PC-9 (cell line): ENCODE results near the gene LSR. TPM values are rescaled to one million over a fixed set of nuclear protein-coding genes. Genes with fewer than 3 reads are reported as not detected.
"Not testable (repeated sequence)": the region's sequence is repeated elsewhere in the genome, so short reads cannot be mapped to it uniquely, and the experiment has no call there.

Experiments
- BruUV-seq: library from RNA; stranded (reverse); fragments of 400-500 nt; replicated peaks from 2 replicates; lab custom pipeline; 2021; lab: Mats Ljungman, UMichigan
- CTCF ChIA-PET: fragments of 300-600 bp; sonication (Branson Sonifier 250); formaldehyde crosslinking; loops from one replicate; lab custom pipeline; 2022; ENCODE audit warnings: antibody characterized with exemption; lab: Charles Lee
- POLR2A ChIA-PET: fragments of 300-600 bp; sonication (Branson Sonifier 250); formaldehyde crosslinking; loops from one replicate; lab custom pipeline; 2022; ENCODE audit warnings: antibody characterized with exemption; ENCODE audit not compliant: unreplicated experiment; lab: Charles Lee
- DNase-seq, 2 experiments: peaks; one replicate each; pipeline versions ENCODE4 v3.0.0 to v3.0.0-alpha.2; 2015 to 2022; ENCODE audit warnings: mixed read lengths in 1 of 2
- H2AFZ ChIP-seq: fragments of 200-600 bp; sonication (generic); 2 replicates; pipeline ENCODE4 v1.8.1; 2017; ENCODE audit warnings: antibody characterized with exemption
- H3F3A ChIP-seq: fragments of 200-600 bp; sonication (generic); 2 replicates; pipeline ENCODE4 v1.8.1; 2017; ENCODE audit warnings: antibody characterized with exemption, mild to moderate bottlenecking, low read depth; ENCODE audit not compliant: insufficient read depth
- H3K27ac ChIP-seq: fragments of 200-600 bp; sonication (generic); 2 replicates; pipeline ENCODE4 v1.6.1; 2016; ENCODE audit warnings: mixed run types
- H3K27me3 ChIP-seq: fragments of 200-600 bp; sonication (generic); 2 replicates; pipeline ENCODE4 v1.6.1; 2016; ENCODE audit warnings: low read depth, mixed run types; ENCODE audit not compliant: insufficient read depth
- H3K36me3 ChIP-seq: fragments of 200-600 bp; sonication (generic); 2 replicates; pipeline ENCODE4 v1.6.1; 2016; ENCODE audit warnings: low read depth, mixed run types
- H3K4me1 ChIP-seq: fragments of 200-600 bp; sonication (generic); replicated peaks from 2 replicates; pipeline ENCODE4 v1.6.1; 2016; ENCODE audit warnings: mixed run types; ENCODE audit not compliant: insufficient read depth
- H3K4me2 ChIP-seq: fragments of 200-600 bp; sonication (generic); 2 replicates; pipeline ENCODE4 v1.6.1; 2017; ENCODE audit warnings: mixed run types
- H3K4me3 ChIP-seq: fragments of 200-600 bp; sonication (generic); 2 replicates; pipeline ENCODE4 v1.6.1; 2016; ENCODE audit warnings: mixed run types
- H3K79me2 ChIP-seq: fragments of 200-600 bp; sonication (generic); 2 replicates; pipeline ENCODE4 v1.6.1; 2017; ENCODE audit warnings: low read depth, mixed run types
- H3K9me2 ChIP-seq: fragments of 200-600 bp; sonication (generic); 2 replicates; pipeline ENCODE4 v1.8.1; 2017; ENCODE audit warnings: mild to moderate bottlenecking; ENCODE audit not compliant: insufficient read depth
- H3K9me3 ChIP-seq: fragments of 200-600 bp; sonication (generic); 2 replicates; pipeline ENCODE4 v1.8.1; 2016; ENCODE audit warnings: low read depth; ENCODE audit not compliant: insufficient read depth
- H4K20me1 ChIP-seq: fragments of 200-600 bp; sonication (generic); 2 replicates; pipeline ENCODE4 v1.8.1; 2017; ENCODE audit not compliant: insufficient read depth
- EZH2 ChIP-seq: fragments of 200-600 bp; sonication (generic); IDR thresholded peaks from 2 replicates; pipeline ENCODE4 v1.8.0; 2017; ENCODE audit warnings: antibody characterized with exemption, low read depth
- intact Hi-C: fragments of 100-400 bp; cut with micrococcal nuclease; formaldehyde crosslinking; loops from one replicate; pipeline ENCODE4 v1.10.0; 2022; ENCODE audit not compliant: unreplicated experiment
- total RNA-seq: library from RNA; stranded (reverse); gene quantifications from 2 replicates; pipeline ENCODE4 v1.2.3, GENCODE V29; 2021
- TF ChIP-seq, protein P1 (sequence below): fragments of 200-600 bp; sonication (generic); conservative IDR thresholded peaks from 2 replicates; pipeline ENCODE4 v1.6.1; 2017; ENCODE audit warnings: mixed run types, antibody characterized with exemption, mild to moderate bottlenecking, moderate library complexity

The LSR gene
- total RNA-seq, 1 experiment from 2014 or later, result 145 TPM

DNA sequence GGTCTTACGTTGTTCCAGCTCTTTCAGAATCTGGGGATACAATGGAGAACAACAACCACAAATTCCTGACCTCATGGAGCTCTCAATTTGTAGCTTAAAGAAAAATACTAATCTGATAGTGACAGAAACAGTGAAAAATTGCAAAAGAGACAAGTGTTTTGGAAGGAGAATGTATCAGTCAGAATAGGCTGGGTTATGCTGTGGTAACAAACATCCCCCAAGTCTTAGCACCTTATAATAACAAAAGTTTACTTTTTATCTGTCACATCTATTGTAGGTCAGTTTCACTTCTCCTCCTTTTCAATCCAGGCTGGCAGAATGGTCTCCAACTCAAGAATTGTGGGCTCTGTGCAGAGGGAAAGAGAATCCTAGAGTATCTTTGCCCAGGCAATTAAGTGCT is 29.8 kb upstream of the LSR start:
- H3K27me3 ChIP-seq, result no peaks in the 10 kb centered on the region
- H3K9me3 ChIP-seq, result peaks cover 5% of the 10 kb centered on the region; the same call in 1 of the 2 replicates
- H3K4me2 ChIP-seq, result no peak overlapping the region
- BruUV-seq, result no TSS peak
- H2AFZ ChIP-seq, result no peak overlapping the region
- peaks cover 18% of the 10 kb centered on the region for H3F3A ChIP-seq
- ChIA-PET CTCF (no interaction called here), POLR2A (interaction anchor here (0.7 kb wide), 1 partner anchor 212 kb away, joined by 6 read pairs; no protein-coding TSS in a partner anchor)
- H3K79me2 ChIP-seq, result no peaks in the 10 kb centered on the region
- H3K9me2 ChIP-seq, result no peaks in the 10 kb centered on the region
- intact Hi-C loops, result no loop called here
- H3K4me3 ChIP-seq, result no peak overlapping the region
- no peak for DNase-seq
- no peaks in the 10 kb centered on the region for H3K36me3 ChIP-seq
- TF ChIP-seq EZH2, result no peak
- TF ChIP-seq, protein P1, sequence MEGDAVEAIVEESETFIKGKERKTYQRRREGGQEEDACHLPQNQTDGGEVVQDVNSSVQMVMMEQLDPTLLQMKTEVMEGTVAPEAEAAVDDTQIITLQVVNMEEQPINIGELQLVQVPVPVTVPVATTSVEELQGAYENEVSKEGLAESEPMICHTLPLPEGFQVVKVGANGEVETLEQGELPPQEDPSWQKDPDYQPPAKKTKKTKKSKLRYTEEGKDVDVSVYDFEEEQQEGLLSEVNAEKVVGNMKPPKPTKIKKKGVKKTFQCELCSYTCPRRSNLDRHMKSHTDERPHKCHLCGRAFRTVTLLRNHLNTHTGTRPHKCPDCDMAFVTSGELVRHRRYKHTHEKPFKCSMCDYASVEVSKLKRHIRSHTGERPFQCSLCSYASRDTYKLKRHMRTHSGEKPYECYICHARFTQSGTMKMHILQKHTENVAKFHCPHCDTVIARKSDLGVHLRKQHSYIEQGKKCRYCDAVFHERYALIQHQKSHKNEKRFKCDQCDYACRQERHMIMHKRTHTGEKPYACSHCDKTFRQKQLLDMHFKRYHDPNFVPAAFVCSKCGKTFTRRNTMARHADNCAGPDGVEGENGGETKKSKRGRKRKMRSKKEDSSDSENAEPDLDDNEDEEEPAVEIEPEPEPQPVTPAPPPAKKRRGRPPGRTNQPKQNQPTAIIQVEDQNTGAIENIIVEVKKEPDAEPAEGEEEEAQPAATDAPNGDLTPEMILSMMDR, result no peak
- H3K27ac ChIP-seq, result no peak overlapping the region
- H3K4me1 ChIP-seq, result peaks cover 21% of the 10 kb centered on the region
- no peaks in the 10 kb centered on the region for H4K20me1 ChIP-seq

DNA sequence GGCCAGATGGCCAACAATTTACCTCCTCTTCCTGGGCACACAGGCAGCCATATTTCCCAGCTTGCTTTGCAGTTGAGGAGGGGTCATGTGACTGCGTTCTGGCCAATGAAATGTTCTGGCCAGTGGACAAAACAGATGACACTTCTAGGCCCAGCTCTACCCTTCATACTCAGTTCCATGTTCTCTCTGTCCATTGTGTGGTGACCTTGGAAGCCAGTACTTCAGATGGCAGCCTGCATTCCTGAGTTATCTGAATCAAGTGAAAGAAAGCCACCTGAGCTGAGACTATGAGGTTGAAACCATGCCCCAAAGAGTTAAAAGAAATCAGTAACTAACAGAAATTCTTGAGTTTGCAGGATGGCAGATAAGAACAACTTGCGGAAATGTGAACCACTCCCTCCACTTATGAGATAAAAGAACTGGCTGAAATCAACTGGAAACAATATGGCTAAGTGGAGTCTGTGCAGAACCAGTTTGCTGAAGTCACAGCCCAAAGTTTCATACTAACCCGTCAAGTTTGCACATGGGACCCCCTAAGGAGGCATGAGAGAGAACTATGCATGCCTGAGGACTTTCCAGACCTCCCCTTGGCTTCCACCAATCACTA is 28.4 kb upstream of the LSR start:
- Histone ChIP-seq H3K27ac (no peak overlapping the region), H3K9me2 (no peaks in the 10 kb centered on the region), H3K4me3 (no peak overlapping the region), H4K20me1 (no peaks in the 10 kb centered on the region), H3K4me2 (no peak overlapping the region), H3K79me2 (no peaks in the 10 kb centered on the region), H3K36me3 (no peaks in the 10 kb centered on the region), H3K27me3 (no peaks in the 10 kb centered on the region), H2AFZ (no peak overlapping the region), H3F3A (peaks cover 4% of the 10 kb centered on the region; the same call in 1 of the 2 replicates), H3K4me1 (peaks cover 9% of the 10 kb centered on the region; the same call in 1 of the 2 replicates), H3K9me3 (peaks cover 5% of the 10 kb centered on the region; the same call in 1 of the 2 replicates)
- TF ChIP-seq, protein P1, result no peak
- no peak for TF ChIP-seq EZH2
- no TSS peak for BruUV-seq
- intact Hi-C loops, result no loop called here
- ChIA-PET POLR2A (no interaction called here), CTCF (no interaction called here)
- peak in 1 of 2 experiments; percentile 43 for DNase-seq

DNA sequence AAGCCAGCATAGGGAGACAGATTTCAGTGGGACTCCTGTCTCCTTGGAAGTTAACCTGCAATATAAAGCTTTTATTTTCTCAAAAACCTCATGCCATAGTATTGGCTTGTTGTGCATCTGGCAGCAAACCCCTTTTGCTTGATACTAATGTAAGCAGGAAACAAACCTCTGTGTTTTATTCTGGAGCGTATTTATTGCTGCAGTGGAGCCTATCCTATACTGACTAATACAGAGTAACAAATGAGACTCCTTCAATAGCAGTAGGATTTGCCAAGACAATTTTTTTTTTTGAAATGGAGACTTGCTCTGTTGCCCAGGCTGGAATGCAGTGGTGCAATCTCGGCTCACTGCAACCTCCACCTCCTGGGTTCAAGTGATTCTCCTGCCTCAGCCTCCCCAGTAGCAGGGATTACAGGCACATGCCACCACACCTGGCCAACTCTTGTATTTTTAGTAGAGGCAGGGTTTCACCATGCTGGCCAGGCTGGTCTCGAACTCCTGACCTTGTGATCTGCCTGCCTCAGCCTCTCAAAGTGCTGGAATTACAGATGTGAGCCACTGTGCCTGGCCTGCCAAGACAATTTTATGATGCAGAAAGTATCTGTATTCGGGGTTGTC is 27.7 kb upstream of the LSR start:
- CTCF ChIA-PET, POLR2A ChIA-PET, H3K27ac ChIP-seq, H4K20me1 ChIP-seq, H2AFZ ChIP-seq, intact Hi-C loops, H3K36me3 ChIP-seq, H3K9me2 ChIP-seq, H3K79me2 ChIP-seq, H3F3A ChIP-seq, H3K4me2 ChIP-seq, BruUV-seq, H3K4me3 ChIP-seq, H3K4me1 ChIP-seq, DNase-seq, H3K27me3 ChIP-seq, H3K9me3 ChIP-seq: not testable (repeated sequence)
